Prostate gland (tissue), 2 donors: Measurements from ENCODE around the gene GDF7. TPM values are rescaled to one million over a fixed set of nuclear protein-coding genes. Genes with fewer than 3 reads are reported as not detected.

Source experiments
- DNase-seq: peaks from one replicate; pipeline ENCODE4 v3.0.0-alpha.2; 2019; ENCODE audit warnings: low spot score
- H3K27ac ChIP-seq, 2 donors: fragments of 200-600 bp; sonication (generic); 2 replicates each; pipeline ENCODE4 v1.5.1; 2017 to 2019
- H3K27me3 ChIP-seq: fragments of 200-600 bp; sonication (generic); replicated peaks from 2 replicates; pipeline ENCODE4 v1.5.1; 2019; ENCODE audit not compliant: insufficient read depth
- H3K36me3 ChIP-seq, 2 donors: fragments of 200-600 bp; sonication (generic); 1 replicate in 1 of 2; 2 replicates in 1 of 2; pipeline versions ENCODE4 v1.5.1 to v1.8.1; 2017 to 2019
- H3K4me1 ChIP-seq: fragments of 200-600 bp; sonication (generic); replicated peaks from 2 replicates; pipeline ENCODE4 v1.5.1; 2019
- H3K4me3 ChIP-seq, 2 donors: fragments of 200-600 bp; sonication (generic); 2 replicates each; pipeline ENCODE4 v1.5.1; 2017 to 2019
- H3K9me3 ChIP-seq: fragments of 200-600 bp; sonication (generic); 2 replicates; pipeline ENCODE4 v1.5.1; 2017
- POLR2A ChIP-seq: fragments of 450-650 bp; IDR thresholded peaks from one replicate; pipeline ENCODE4 v1.6.1; 2016; ENCODE audit warnings: antibody characterized with exemption, mild to moderate bottlenecking
- POLR2AphosphoS5 ChIP-seq: sonication (generic); formaldehyde crosslinking; IDR thresholded peaks from one replicate; pipeline ENCODE4 v1.6.1; 2017; ENCODE audit warnings: antibody characterized with exemption
- WGBS: methylation state at CpG from one replicate; pipeline ENCODE4 v1.1.5; 2018; 5-methylcytosine and 5-hydroxymethylcytosine counted together
- intact Hi-C: fragments of 100-400 bp; cut with DNase I; formaldehyde crosslinking; loops from one replicate; pipeline ENCODE4 v1.14.2; 2022
- total RNA-seq, 2 donors: library from RNA; depleted of rRNA; stranded (reverse); fragments of >200 nt; gene quantifications; one replicate each; pipeline ENCODE4 v1.1.0, GENCODE V29; 2016
- TF ChIP-seq, protein P1 (sequence below), 4 experiments: fragments of 200-600 bp in 2 of 4; fragments of 450-650 bp in 2 of 4; sonication (generic) in 2 of 4; IDR thresholded peaks; 1 replicate in 3 of 4; 2 replicates in 1 of 4; pipeline ENCODE4 v1.5.1; 2016 to 2019; ENCODE audit warnings: antibody characterized with exemption in 4 of 4, mild to moderate bottlenecking in 2 of 4, moderate library complexity in 2 of 4

GDF7 gene
- total RNA-seq, 2 donors from 2014 or later: 3.3 to 7.0 TPM

DNA sequence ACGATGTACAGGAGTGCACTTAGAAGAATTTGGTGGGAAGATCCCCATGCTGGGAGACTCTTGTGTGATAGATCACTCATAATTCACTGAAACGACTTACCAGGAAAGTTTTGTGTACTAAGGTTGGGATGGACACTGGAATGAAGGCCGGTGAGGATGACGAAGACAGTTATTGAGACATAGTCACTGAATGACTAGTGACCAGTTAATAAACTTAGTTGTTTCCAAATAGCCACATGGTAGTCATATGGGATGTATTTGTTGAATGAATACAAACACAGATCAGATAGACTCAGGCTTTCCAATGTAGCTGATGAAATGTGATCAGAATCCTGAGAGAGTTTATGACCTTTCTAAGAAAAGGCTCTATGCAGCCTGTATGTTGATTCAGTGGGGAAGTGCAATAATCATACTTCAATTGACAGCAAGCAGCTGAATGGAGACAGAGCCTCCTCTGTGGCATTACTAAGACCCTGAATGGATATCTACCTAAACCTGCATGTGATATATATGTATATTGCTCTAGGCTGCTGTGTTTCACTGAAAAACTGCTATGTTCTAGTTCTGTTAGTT is 20.4 kb downstream of the GDF7 start:
- no peaks in the 10 kb centered on the region for H3K27me3 ChIP-seq
- TF ChIP-seq POLR2A: no peak
- no peak for TF ChIP-seq POLR2AphosphoS5
- TF ChIP-seq, protein P1, sequence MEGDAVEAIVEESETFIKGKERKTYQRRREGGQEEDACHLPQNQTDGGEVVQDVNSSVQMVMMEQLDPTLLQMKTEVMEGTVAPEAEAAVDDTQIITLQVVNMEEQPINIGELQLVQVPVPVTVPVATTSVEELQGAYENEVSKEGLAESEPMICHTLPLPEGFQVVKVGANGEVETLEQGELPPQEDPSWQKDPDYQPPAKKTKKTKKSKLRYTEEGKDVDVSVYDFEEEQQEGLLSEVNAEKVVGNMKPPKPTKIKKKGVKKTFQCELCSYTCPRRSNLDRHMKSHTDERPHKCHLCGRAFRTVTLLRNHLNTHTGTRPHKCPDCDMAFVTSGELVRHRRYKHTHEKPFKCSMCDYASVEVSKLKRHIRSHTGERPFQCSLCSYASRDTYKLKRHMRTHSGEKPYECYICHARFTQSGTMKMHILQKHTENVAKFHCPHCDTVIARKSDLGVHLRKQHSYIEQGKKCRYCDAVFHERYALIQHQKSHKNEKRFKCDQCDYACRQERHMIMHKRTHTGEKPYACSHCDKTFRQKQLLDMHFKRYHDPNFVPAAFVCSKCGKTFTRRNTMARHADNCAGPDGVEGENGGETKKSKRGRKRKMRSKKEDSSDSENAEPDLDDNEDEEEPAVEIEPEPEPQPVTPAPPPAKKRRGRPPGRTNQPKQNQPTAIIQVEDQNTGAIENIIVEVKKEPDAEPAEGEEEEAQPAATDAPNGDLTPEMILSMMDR (IDR thresholded peaks at IDR 0.05): no peak
- H3K27ac ChIP-seq: no peak overlapping the region
- H3K9me3 ChIP-seq: no peaks in the 10 kb centered on the region
- intact Hi-C loops: no loop called here
- over 99% methylated on average over 4 of the region's 4 CpGs for WGBS
- no peak overlapping the region for H3K4me3 ChIP-seq
- no peak for DNase-seq
- H3K4me1 ChIP-seq: no peaks in the 10 kb centered on the region
- no peaks in the 10 kb centered on the region for H3K36me3 ChIP-seq

DNA sequence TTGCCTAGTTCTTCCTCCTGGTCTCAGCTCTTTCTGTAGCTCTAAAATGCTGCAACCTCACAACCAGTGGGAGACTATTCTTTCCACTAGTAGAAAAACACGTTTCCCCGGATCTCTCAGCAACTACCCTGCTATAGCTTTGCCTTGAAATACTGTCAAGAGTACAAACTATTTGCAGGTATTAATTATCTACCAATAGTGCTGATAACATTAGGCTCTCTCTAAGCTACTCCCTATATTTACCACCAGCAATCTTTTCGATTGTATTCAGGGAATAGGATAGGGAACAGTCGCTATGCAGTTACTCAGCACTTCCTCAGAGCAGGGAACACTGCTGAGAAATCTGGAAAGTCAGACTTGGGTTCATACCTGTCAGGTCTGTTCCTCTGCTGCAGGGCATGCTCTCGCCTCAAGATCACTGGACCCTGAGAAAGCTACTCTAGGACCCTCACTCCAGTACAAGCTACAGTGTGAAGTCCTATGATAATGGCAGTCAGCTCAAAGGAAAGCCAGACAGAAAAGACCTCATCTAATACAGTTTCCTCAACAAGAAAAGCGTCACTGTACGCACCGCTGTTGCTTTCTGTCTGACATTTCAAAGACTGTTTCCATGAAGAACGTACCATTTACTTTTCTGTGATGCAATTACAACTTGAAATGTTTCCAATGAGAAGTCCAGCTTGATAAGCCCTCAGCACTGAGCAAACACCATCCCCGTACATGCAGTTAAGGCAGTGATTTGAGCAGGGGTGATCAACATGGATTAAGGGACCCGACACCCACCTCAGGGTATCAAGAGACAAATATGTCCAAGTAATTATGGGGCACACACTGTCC is 22.7 kb downstream of the GDF7 start:
- 82% methylated on average over 11 of the region's 11 CpGs for WGBS
- Histone ChIP-seq H3K4me3 (no peak overlapping the region), H3K27me3 (no peaks in the 10 kb centered on the region), H3K9me3 (no peaks in the 10 kb centered on the region), H3K4me1 (no peaks in the 10 kb centered on the region), H3K36me3 (no peaks in the 10 kb centered on the region), H3K27ac (no peak overlapping the region)
- intact Hi-C loops: no loop called here
- no peak for DNase-seq
- TF ChIP-seq POLR2AphosphoS5 (no peak), POLR2A (no peak)
- TF ChIP-seq, protein P1 (IDR thresholded peaks at IDR 0.05): no peak

DNA sequence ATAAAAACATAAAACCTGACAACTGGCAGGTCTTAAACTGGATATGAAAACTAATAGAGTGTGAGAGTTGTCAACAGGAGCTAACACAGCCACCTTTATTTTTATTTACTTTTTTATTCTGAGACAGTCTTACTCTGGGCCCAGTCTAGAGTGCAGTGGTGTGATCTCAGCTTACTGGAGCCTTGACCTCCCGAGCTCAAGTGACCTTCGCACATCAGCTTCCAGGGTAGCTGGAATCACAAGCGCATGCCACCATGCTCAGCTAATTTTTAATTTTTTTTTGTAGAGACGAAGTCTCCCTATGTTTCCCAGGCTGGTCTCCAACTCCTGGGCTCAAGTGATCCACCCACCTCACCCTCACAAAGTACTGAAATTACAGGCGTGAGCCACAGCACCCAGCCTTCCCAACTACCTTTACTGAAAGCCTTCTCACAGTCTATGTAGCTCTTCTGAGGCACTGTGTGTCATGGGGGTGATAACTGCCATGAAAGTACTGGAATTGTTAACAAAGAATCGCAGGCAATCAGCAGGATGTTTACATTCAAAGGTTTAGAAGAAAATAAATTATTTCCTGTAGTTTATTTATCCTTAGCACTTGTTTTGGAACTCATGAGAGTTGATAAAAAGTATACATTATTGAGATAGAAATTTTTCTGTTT is 24.3 kb downstream of the GDF7 start:
- Histone ChIP-seq H3K27ac (no peak overlapping the region), H3K36me3 (no peaks in the 10 kb centered on the region), H3K4me3 (no peak overlapping the region), H3K4me1 (no peaks in the 10 kb centered on the region), H3K27me3 (no peaks in the 10 kb centered on the region), H3K9me3 (no peaks in the 10 kb centered on the region)
- TF ChIP-seq POLR2AphosphoS5 (no peak), POLR2A (no peak)
- TF ChIP-seq, protein P1 (IDR thresholded peaks at IDR 0.05): no peak
- DNase-seq: no peak
- intact Hi-C loops: no loop called here
- 90% methylated on average over 6 of the region's 6 CpGs for WGBS

DNA sequence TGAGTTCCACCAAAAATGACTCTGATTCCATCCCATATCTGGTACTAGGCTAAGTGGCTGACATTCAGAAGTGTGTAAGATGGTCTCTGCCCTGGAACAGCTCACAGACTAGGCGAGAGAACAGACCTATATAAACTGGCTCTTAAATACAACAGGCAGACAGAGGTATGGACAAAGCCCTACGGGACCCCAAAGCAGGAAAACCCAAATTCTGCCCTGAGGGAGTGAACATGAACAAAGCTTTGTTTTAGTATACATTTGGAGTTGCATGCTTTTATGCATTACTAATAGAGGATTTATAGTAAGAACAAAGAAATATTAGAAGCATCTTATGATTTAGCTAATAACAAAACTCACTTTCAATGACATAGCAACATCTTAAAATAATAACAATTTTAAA is 25.1 kb downstream of the GDF7 start:
- Histone ChIP-seq H3K27ac (no peak overlapping the region), H3K9me3 (no peaks in the 10 kb centered on the region), H3K36me3 (no peaks in the 10 kb centered on the region), H3K4me1 (no peaks in the 10 kb centered on the region), H3K4me3 (no peak overlapping the region), H3K27me3 (no peaks in the 10 kb centered on the region)
- no peak for DNase-seq
- intact Hi-C loops: no loop called here
- 88% methylated on average over 2 of the region's 2 CpGs for WGBS
- TF ChIP-seq POLR2A (no peak), POLR2AphosphoS5 (no peak)
- TF ChIP-seq, protein P1 (IDR thresholded peaks at IDR 0.05): no peak
